22Rv1 (cell line): ENCODE measurements around the gene CHMP3.

ENCODE experiments used
- H3K27ac ChIP-seq: fragments of 450-650 bp; 2 replicates; pipeline ENCODE4 v1.5.1; 2017
- ZFX ChIP-seq: fragments of 450-650 bp; IDR thresholded peaks from 2 replicates; pipeline ENCODE4 v1.6.1; 2017; ENCODE audit warnings: antibody characterized with exemption, borderline replicate concordance
- TF ChIP-seq, protein P1 (sequence below): fragments of 450-650 bp; IDR thresholded peaks from 2 replicates; pipeline ENCODE4 v1.5.1; 2017; ENCODE audit warnings: mild to moderate bottlenecking

CHMP3 gene

DNA sequence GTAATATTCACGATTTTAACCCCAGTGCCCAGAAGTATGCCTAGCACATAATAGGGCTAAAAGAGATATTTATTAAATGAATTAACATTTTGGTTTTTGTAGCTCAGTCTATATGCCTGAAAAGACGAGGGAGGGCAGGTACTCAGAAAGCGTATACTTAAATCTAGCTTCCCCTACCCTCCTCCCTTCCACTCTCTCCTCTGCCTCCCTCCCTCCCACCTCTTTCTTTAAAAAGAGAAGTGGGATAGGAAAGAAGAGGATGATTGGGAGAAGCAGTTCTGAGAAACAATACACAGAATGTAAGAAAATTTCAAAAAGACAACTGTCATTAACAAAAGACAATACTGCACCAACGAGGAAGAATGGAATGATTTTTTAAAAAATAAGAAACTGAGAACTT lies 39.8 kb downstream of the CHMP3 start:
- TF ChIP-seq, protein P1, sequence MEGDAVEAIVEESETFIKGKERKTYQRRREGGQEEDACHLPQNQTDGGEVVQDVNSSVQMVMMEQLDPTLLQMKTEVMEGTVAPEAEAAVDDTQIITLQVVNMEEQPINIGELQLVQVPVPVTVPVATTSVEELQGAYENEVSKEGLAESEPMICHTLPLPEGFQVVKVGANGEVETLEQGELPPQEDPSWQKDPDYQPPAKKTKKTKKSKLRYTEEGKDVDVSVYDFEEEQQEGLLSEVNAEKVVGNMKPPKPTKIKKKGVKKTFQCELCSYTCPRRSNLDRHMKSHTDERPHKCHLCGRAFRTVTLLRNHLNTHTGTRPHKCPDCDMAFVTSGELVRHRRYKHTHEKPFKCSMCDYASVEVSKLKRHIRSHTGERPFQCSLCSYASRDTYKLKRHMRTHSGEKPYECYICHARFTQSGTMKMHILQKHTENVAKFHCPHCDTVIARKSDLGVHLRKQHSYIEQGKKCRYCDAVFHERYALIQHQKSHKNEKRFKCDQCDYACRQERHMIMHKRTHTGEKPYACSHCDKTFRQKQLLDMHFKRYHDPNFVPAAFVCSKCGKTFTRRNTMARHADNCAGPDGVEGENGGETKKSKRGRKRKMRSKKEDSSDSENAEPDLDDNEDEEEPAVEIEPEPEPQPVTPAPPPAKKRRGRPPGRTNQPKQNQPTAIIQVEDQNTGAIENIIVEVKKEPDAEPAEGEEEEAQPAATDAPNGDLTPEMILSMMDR: no peak
- no peak for TF ChIP-seq ZFX
- H3K27ac ChIP-seq: no peak overlapping the region

DNA sequence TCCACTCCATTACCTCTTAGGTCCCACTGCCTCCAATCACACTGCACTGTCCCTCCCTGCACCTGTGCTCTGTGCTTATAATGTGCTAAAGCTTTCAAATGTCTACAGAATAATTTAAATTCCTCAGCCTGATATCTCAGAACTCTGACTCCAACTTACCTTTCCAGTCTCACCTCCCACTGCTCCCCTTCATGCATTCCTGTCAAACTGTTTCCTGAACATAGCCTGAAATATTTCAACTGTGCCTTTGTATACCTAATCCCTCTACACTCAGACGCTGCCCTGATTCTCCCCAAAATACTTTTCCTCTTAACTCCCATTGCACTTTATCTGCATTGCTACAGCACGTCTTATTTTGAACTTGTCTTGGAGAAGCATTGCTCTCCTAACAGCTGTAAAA lies 40.5 kb downstream of the CHMP3 start:
- H3K27ac ChIP-seq: no peak overlapping the region
- TF ChIP-seq ZFX: no peak
- TF ChIP-seq, protein P1: no peak

DNA sequence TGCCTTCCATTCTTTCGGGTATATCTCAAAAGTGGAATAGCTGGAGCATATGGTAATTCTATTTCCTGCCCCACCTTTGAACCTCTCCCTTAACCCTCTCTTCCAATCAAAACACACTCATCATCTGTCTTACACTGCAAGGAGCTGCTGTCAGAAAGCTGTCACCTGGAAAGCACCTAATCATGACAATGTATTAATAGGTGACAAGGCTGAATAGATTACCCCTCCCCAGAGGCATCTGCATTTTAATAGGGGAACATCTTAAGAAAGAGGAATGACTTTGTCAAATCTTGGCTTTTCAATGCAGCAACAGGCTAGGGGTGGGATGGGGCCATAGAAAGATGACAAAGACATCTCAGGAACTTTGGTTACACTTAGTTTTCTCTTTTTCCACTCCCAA lies 41.3 kb downstream of the CHMP3 start:
- TF ChIP-seq, protein P1: no peak
- no peak for TF ChIP-seq ZFX
- no peak overlapping the region for H3K27ac ChIP-seq

DNA sequence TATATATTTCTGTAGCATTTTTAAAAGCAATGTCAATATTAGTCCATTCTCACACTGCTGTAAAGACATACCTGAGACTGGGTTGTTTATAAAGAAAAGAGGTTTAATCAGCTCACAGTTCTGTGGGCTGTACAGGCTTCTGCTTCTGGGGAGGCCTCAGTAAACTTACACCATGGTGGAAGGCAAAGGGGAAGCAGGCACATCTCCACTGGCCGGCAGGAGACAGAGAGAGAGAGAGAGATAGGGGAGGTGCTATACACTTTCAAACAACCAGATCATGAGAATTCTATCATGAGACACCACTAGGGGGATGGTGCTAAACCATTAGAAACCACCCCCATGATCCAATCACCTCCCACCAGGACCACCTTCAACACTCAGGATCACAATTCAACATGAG lies 43.1 kb downstream of the CHMP3 start:
- TF ChIP-seq ZFX: no peak
- TF ChIP-seq, protein P1: no peak
- peak overlapping the region; percentile 30 for H3K27ac ChIP-seq

DNA sequence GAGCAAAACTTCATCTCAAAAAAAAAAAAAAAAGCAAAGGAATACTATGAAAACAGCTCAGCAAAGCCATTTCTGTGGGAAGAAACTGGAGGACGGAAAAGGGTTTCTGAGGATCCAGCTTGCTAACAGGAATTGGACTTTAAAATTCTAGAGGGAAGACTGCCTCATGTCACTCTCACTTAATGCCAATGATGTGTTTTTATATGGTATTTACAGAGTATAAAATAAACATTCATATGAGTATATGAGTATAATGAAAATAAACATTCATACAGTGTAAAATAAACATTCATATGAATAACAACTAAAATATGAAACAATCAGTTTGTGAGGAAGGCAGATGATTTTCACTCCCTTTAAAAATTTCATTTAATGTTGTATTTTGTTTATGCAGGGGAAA lies 43.9 kb downstream of the CHMP3 start:
- TF ChIP-seq, protein P1: no peak
- TF ChIP-seq ZFX: no peak
- peak overlapping the region; percentile 30 for H3K27ac ChIP-seq

DNA sequence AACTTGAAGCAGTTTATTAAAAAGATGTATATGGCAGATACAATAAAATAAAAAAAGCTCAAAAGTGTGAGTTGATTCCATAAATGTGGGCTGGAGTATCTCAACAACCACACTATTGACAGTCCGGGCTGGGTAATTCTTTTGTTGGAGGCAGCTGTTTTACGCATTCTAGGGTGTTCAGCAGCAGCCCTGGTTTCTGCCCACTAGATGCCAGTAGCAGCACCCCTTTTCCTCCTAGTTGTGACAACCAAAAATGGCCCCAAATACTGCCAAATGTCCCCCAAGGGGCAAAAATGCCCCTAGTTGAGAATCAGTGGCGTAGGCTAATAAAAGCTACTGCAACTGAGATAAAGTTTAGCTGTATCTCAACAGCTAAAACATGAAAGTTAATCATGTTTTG lies 44.8 kb downstream of the CHMP3 start:
- no peak for TF ChIP-seq ZFX
- TF ChIP-seq, protein P1: peak; percentile 8; the same call in 1 of the 2 replicates
- H3K27ac ChIP-seq: no peak overlapping the region; the same call in 1 of the 2 replicates

DNA sequence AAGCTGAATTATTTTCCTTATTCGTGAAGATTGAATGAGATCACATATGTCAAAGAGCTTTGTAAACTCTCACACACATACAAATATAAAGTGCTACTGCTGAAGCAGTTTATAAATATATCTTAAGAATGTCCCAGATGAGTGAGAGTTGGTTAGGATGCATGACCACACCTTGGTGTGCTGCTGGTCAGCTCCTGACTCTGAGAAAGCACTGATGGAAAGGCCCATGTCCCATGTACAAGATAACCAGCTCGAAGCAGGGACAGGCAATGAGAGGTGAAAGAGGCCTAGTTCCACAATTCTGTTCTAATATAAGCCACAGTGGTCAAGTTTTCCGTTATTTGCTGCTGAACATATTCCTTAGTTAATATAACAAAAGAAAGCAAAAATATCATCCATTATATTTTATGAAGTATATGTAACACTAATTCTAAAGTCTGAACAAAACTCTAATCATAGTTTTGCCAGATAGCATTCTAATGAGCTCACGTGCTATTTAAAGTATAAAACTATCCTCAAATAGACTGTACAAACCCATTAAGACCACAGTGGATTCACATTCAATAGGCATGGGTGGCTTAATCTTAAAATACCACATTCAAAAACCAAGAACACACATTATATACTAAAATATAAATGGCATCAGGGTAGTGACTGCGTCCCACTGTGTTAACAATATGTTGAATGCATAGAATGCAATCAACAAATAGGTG lies 49.1 kb downstream of the CHMP3 start:
- TF ChIP-seq, protein P1: no peak
- no peak for TF ChIP-seq ZFX
- H3K27ac ChIP-seq: no peak overlapping the region
